GM18520 (cell line): Measurements from ENCODE around the gene RFWD3.
"Not testable (repeated sequence)": the region's sequence is repeated elsewhere in the genome, so short reads cannot be mapped to it uniquely, and the experiment has no call there.

Experiments
- ATAC-seq: cut with Tn5 transposase; IDR thresholded peaks from one replicate; pipeline ENCODE4 v1.9.1; 2021; ENCODE audit not compliant: unreplicated experiment

RFWD3 gene

DNA sequence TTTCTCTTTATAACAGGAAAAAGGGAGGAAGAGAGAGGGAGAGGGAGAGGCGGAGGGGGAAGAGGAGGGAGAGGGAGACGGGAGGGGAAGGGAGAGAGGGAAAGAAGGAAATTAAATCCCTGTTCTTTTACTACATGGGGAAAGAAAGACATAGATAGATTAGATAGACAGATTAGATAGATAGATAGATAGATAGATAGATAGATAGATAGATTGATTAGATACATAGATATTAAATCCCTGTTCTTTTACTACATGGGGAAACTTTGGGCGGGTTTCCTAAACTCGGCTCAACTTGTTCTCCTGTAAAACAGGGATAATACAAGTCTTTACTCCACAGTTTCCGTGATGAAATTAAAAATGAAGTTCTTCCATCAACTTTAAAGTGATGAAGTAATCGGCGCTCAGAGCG is 661 bp downstream of the RFWD3 start:
- ATAC-seq, result no peak

DNA sequence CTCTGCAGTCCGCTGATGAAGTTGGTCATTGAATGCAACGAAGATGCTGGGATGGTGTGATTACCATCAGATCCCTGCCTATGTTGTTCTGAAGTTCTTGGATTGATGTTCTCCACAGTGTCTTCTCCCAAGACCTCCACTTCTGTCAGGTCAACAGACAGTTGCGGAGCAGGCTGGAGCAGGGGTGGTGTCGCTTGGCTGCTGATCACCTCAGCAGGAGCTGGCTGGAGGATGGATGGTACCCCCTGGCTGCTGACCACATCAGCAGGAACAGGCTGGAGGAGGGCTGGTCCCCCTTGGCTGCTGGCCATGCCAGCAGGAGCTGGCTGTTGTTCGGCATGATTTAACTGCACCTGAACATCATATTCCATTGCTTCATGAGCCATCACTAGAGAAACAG is 5.6 kb downstream of the RFWD3 start:
- ATAC-seq, result no peak

DNA sequence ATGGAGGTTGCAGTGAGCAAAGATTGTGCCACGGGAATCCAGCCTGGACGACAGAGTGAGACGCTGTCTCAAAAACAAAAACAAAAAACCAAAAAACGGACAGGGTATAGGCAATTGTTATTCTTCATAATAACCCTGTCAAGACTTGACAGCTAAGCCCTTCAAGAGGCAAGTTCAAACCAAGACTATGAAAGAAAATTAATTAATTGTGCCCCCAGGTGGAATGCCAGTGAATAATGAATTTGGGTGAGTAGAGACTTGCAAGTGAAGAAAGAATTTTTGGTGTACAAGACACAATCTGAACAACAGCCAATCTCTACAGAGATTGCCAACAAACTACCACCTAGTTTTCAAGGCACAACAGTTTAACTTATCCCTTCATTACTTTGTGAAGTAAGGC is 6.3 kb downstream of the RFWD3 start:
- ATAC-seq, result no peak

DNA sequence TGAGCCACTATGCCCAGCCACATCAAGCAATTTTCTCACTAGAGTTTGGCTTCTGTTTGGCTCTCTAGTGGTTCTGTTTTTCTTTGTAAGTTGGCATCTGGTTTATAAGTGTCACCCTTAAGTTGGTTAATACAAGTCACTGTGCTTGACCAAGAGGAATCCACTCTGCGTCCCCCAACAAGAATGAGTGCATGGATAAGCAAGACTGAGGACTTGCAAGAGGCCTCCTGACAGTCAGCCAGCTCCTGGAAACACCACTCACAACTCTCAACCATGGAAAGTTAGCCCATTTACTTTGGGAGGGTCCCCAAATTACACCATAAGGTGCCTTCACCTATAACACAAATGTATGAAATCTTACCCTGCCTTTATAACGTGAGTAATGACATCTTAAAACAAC is 7.6 kb downstream of the RFWD3 start:
- ATAC-seq, result no peak

DNA sequence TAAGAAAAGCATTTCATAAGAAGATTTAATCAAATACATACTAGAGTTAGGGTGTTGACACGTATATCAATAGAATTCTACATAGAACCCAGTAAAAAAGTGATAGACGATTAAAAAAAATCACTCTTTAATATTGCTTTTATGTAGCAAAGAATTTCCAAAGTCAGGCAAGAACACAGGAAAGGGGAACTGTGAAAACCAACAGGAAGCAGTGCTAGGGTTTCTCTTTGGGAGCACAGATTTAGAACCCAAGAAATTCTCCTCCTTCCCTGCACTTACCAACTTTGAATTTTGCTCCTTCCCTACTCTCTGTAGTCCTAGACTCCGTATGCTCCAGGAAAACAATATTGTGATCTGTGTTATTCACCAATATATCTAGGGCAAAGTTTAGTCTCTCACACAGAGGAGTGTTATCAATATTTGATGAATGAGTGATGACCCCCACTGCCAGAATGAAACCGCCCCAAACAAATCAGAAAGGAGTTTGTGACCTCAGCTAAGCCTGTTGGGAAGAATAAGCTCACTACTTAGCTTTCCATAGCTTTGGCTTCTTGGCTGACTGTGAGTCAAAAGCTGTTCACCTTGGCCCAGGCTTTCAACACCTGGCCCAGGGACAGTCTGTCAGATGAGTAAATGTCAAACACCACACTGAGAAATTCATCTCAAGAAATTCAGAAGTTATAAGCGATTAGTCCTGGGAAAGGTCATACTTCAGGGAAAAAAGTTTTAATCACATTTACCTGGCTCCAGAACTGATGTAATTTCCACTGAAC is 8.6 kb downstream of the RFWD3 start:
- no peak for ATAC-seq

DNA sequence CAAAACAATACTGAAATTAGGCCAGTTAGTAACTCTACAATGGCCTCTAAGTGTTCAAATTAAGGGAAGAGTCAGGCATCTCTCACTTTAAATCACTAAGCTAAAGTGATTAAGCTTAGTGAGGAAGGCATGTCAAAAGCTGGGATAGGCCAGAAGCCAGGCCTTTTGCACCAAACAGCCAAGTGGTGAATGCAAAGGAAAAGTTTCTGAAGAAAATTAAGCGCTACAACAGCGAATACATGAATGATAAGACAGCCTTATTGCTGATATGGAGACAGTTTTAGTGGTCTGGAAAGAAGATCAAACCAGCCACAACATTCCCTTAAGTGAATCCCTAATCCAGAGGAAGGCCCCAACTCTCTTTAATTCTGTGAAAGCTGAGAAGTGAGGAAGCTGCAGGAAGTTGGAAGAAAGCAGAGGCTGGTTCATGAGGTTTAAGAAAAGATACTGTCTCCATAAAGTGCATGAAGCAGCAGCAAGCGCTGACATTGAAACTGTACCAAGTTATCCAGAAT is 12.1 kb downstream of the RFWD3 start:
- no peak for ATAC-seq

DNA sequence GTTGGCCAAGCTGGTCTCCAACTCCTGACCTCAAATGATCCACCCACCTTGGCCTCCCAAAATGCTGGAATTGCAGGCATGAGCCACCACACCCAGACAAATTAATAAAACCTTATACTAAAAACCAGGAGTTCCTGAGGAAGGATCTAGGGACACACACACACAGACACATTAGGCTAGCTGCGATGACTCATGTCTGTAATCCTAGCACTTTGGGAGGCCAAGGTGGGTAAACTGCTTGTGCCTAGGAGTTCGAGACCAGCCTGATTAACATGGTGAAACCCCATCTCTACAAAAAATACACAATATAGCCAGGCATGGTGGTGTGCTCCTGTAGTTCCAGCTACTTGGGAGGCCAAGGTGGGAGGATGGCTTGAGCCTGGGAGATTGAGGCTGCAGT is 13.8 kb downstream of the RFWD3 start:
- not testable (repeated sequence) for ATAC-seq

DNA sequence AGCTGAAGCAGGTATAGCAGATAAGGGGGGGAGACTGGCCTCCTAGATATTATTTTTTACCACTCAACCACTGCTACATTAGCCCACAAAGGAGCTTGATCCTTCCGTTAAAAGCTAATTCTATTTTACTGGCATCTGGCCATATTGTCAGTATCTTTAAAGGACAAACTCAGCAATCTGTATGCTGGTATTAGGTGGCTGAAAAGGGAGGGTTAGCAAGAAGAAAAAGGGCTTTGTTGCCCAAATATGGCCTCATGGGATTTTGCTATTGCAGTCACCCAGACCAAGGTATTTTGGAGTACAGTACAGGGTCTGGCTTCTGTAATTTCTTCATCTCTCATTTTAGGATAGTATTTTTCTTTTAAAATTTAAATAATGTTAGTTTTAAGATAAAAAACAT is 14.4 kb downstream of the RFWD3 start:
- ATAC-seq, result no peak

DNA sequence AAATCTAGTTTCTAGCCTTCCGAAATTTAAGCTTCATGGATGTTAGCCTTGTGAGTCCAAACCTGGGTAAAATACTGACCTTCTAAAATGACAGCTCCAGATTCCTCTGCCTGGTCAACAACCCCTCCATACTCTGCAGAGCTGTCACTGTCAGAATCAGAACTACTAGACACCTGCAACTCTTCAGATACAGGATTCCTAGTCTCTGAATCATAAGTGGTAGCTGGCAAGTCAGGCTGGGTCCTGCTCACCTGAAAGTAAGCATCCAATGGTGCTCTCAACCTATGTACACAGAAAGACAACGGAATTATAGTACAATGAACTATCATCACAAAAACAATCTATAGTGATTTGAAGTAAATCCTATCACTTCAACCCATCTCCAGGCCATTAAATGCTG is 14.8 kb downstream of the RFWD3 start:
- no peak for ATAC-seq

DNA sequence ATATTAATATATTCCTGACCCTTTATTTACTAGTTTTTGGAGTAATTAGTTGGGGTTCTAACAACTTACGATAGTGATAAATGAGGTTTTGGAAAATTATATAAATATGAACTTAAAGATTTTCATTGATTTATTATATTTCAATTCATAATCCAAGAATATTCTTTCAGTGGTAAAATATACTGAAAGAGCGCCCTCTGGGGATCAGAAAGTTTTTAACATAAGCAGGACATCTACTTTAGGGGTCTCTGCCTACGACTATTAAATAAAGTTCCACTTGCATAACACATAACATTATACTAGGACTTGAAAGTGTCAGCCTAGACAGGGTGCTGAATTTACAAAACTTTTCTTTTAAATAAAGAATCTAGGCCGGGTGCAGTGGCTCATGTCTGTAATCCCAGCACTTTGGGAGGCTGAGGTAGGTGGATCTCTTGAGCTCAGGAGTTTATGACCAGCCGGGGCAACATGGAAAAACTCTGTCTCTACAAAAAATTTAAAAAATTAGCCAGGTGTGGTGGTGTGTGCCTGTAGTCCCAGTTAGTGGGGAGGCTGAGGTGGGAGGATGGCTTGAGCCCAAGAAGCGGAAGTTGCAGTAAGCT is 15.6 kb downstream of the RFWD3 start:
- no peak for ATAC-seq

DNA sequence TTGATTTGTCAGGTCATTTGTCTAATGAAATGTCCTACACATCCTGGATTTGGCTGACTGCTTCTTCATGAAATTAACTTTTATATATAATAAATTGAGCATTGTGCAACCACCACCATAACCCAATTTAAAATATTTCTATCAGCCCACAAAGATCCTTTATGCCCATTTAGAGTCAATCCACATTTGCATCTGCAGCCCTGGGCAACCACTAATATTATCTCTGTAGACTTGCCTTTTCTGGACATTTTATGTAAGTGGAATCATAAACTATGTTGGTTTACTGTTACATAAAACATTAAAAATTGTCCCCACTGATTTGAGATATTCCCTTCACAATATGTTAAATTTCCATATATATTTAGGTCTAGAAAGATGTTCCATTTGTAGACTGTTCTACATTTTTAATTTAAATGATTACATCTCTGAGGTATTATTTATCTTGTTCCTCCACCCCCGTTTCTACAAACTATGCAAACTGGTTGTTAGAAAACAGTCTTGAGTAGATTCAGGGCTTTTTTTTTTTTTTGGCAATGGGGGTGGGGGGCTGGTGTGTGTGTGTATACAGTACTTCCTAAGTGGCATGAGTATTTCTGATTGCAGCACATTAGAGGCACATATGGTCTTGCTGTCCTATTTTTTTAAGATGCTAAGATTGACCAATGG is 16.7 kb downstream of the RFWD3 start:
- ATAC-seq, result no peak

DNA sequence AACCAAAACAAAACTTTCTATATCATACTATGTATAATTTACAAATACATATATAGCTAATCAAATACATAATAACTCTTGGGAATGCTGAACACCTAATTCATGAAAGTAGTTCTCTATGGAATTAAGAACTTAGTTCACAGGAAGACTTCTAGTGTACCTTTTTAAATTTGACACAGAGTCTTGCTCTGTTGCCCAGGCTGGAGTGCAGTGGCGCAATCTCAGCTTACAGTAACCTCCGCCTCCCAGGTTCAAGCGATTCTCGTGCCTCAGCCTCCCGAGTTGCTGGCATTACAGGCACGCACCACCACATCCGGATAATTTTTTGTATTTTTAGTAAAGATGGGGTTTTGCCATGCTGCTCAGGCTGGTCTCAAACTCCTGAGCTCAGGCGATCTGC is 24.7 kb downstream of the RFWD3 start:
- ATAC-seq, result no peak

DNA sequence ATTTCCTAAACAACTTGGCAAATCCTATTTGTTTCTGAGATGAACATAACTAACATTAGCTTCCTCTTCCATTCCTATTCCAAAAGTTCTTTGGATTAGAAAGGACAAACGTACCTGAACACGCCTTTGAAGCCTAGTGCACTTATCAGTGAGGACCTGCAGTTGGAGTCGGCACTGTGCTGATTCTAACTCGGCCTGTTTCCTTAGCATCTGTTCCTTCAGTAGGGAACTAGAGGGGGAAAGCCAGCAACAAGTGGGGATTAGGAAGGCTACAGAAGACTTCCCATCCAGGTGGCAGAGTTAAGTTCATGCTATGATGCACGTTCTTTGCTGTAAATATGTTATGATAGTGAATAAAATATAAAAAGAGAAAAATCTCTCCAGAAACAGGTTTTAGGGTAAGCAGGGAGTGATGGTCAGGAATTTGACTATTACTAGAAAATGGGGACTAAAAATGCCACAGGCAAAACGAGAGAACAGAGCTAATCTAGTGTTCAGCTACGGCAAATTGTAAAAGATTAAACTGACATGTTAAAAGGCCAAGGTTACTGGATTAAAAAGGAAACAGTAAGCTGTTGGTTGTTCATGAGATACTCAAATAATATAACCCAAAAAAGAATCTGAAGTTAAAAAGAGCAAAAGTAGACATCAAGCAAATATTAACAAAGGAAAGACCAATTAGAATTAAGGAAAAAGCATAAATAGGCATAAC is 28.8 kb downstream of the RFWD3 start:
- no peak for ATAC-seq

DNA sequence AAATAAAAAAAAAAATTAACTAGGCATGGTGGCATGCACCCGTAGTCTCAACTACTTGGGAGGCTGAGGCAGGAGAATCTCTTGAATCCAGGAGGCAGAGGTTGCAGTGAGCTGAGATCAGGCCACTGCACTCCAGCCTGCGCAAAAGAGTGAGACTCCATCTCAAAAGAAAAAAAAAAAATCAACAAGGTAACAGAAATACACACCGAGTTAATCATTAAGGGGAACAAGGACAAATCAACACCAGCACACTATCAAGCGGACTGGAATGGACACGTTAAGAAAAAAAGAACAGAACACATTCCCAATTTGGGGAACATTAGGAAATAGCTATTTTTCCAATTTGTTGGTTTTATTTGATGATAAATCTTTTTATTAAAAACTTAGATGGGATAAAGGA is 31.4 kb downstream of the RFWD3 start:
- ATAC-seq, result no peak

DNA sequence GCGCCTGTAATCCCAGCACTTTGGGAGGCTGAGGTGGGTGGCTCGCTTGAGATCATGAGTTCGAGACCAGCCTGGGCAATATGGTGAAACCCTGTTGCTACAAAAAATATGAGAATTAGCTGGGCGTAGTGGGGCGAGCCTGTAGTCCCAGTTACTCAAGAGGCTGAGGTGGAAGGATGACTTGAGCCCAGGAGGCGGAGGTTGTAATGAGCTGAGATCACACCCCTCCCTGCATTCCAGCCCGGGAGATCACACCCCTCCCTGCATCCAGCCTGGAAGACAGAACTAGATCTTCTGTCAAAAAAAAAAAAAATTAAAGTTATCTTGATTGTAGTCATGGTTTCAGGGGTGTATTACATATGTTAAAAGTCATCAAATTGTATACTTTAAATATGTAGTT is 33.0 kb downstream of the RFWD3 start:
- ATAC-seq, result no peak

DNA sequence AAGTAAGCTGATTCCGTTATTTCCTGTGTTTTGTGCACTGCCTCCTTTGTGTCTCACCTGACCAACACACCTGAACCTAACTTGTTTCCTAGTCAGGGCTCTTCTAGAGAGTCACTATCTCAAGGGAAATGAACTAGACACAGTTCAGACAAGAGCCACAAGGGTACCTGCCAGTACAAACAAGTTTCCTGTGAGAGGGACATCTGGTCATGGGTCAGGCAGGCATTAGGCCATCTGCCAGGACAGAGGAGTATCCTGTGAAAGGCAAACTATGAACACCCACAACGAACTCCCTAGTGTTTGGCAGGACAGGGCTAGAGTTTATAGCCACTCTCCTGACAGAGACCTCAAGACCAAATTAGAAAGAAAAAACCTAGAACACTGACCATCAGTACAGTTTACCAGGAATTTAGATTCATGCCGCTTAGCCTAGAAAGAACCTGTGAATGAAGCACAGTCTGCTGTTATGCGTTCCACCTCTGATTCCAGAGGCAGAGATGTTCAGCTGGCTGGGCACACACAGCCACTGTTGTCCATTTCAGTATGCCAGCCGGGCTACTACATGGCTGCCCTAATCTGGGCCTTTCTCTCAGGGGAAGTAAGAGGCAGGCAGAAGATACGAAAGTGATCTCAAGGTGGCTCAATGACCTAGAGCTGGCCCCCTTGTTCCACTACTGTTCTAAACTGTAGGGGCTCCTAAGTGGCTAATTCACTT is 39.0 kb downstream of the RFWD3 start:
- ATAC-seq, result no peak

DNA sequence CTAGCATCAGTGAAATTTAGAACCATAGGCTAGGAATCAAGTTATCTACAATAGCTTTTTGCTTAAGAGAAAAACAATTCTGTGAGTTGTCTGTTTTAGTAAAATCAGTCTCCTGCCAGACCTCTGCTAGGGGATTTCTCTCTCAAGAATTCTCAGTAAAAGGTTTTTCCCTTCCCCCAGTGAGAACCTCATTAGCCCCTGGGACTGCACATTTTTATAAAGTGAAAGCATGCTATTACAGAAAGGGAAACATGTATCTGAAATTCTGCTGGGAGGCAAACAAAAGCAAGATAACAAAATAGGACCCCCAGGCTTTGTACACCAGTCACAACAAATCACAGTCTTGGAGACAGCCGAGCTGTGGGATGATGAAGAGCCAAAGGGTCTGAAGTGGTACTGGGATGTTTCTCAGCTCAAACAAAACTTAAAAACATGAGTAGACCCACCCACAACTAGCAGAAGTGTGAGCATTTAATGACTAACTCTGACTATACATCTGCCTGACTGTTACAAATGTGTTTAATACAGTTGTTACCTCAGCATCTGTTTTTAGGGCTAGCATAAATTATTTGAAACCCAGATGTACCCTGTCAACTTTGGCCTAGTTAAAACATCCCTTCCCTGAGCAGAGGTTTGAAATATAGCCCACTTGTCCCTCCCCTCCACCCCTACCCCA is 39.8 kb downstream of the RFWD3 start:
- no peak for ATAC-seq

DNA sequence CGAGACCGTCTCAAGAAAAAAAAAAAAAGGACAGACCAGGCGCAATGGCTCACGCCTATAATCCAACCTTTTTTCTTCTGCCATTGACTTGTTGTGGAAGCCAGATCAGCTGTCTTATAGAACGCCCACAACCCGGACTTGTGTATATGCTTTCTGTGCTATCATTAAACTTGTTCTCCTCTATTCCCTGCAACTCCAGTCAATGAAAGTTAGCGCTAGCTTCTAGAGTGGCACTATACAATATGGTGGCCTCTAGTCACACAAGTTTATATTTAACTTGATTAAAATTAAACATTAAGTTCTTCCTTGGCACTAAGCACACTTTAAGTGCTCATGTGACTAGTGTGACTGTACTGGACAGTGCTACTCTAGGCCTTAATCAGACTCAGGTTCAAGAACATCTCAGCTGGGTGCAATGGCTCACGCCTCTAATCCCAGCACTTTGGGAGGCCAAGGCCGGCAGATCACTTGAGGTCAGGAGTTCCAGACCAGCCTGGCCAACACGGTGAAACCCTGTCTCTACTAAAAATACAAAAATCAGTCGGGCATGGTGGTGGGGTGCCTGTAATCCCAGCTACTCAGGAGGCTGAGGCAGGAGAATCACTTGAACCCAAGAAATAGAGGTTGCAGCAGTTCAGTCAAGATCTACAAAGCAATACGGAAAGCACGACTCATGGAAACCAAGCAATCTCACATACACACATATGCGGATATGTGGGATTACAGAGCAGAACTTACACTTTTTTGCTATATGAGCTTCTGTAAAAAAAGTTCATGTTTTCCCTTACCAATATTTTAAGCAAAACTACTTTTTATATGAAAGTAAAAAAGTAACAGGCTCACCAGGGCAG is 41.0 kb downstream of the RFWD3 start:
- no peak for ATAC-seq

DNA sequence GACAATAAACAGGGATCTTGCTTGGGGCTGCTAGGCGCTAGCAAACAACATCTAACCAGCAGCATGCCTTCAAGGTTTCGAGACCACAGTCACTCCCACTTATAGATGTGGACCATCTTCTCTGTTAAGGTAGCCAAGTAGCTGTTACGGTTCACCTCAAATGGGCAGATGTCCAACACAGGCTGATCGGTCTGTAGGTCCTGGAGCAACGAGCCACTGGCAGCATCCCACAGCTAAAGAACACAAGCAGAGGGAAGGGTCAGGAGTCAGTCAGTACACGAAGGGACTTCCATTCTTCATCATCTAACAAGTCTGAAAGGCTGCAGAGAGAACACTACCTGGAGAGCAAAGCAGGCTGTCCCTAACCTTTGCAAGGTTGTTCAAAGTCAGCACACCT is 42.8 kb downstream of the RFWD3 start:
- ATAC-seq, result no peak
